Measurements from ENCODE around the gene AP4M1.

DNA sequence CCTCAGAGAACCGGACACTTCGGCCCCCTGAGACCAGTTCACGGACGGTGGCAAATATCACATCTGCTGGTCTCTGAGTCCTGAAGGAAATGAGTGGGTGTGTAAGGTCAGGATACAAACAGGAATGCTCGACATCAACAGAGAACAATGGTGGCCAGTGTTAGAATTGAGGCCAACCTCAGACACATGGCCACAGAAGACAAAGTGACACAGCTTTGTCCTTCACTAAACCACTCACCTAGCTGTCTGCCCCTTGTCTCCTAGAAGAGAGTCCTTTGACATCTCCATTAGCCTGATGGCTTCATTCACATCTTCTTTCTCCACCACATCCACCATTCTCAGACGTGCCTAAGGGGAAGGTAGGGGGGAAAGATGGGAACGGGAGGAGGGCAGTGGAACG, 8.4 kb upstream of the AP4M1 start:
- TF ChIP-seq EZH2 (IDR thresholded peaks at IDR 0.05; ENCODE audit: insufficient read depth, low read length): no peak
- TF ChIP-seq, protein P1, sequence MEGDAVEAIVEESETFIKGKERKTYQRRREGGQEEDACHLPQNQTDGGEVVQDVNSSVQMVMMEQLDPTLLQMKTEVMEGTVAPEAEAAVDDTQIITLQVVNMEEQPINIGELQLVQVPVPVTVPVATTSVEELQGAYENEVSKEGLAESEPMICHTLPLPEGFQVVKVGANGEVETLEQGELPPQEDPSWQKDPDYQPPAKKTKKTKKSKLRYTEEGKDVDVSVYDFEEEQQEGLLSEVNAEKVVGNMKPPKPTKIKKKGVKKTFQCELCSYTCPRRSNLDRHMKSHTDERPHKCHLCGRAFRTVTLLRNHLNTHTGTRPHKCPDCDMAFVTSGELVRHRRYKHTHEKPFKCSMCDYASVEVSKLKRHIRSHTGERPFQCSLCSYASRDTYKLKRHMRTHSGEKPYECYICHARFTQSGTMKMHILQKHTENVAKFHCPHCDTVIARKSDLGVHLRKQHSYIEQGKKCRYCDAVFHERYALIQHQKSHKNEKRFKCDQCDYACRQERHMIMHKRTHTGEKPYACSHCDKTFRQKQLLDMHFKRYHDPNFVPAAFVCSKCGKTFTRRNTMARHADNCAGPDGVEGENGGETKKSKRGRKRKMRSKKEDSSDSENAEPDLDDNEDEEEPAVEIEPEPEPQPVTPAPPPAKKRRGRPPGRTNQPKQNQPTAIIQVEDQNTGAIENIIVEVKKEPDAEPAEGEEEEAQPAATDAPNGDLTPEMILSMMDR (IDR thresholded peaks at IDR 0.05; ENCODE audit: insufficient read depth, low read depth, low read length): no peak

Measured in astrocyte (in vitro differentiated cells and primary cell).